Esophagus muscularis mucosa (tissue), 4 donors: ENCODE results near the gene CTXN3. TPM values are rescaled to one million over a fixed set of nuclear protein-coding genes. Genes with fewer than 3 reads are reported as not detected.

ENCODE experiments used
- DNase-seq: peaks from one replicate; pipeline ENCODE4 v3.0.0-alpha.2; 2017; ENCODE audit errors: extremely low spot score
- H3K27ac ChIP-seq, 4 donors: fragments of 200-600 bp; sonication (generic); replicated peaks in 1 of 4; 1 replicate in 3 of 4; 2 replicates in 1 of 4; pipeline ENCODE4 v1.5.1; 2016 to 2019; ENCODE audit warnings: mild to moderate bottlenecking in 1 of 4
- H3K27me3 ChIP-seq, 4 donors: fragments of 200-600 bp; sonication (generic); one replicate each; pipeline versions ENCODE4 v1.5.1 to v1.6.0; 2016 to 2019
- H3K36me3 ChIP-seq, 4 donors: fragments of 200-600 bp; sonication (generic); one replicate each; pipeline ENCODE4 v1.5.1; 2016 to 2019
- H3K4me1 ChIP-seq, 4 donors: fragments of 200-600 bp; sonication (generic); one replicate each; pipeline ENCODE4 v1.5.1; 2016 to 2019
- H3K4me3 ChIP-seq, 4 donors: fragments of 200-600 bp; sonication (generic); 1 replicate in 2 of 4; 2 replicates in 2 of 4; pipeline ENCODE4 v1.5.1; 2016 to 2019; ENCODE audit warnings: mild to moderate bottlenecking in 4 of 4, moderate library complexity in 1 of 4
- H3K9me3 ChIP-seq, 4 donors: fragments of 200-600 bp; sonication (generic); 1 replicate in 3 of 4; 2 replicates in 1 of 4; pipeline ENCODE4 v1.5.1; 2016 to 2019
- CTCF ChIP-seq, 3 experiments: fragments of 200-600 bp in 2 of 3; fragments of 450-650 bp in 1 of 3; sonication (generic) in 2 of 3; IDR thresholded peaks; one replicate each; pipeline ENCODE4 v1.5.1; 2017 to 2019; ENCODE audit warnings: antibody characterized with exemption in 3 of 3, mild to moderate bottlenecking in 2 of 3, moderate library complexity in 1 of 3
- EP300 ChIP-seq: sonication (generic); formaldehyde crosslinking; IDR thresholded peaks from one replicate; pipeline ENCODE4 v1.6.1; 2017; ENCODE audit warnings: antibody characterized with exemption
- POLR2A ChIP-seq: fragments of 450-650 bp; IDR thresholded peaks from one replicate; pipeline ENCODE4 v1.6.1; 2017; ENCODE audit warnings: antibody characterized with exemption, moderate library complexity, mild to moderate bottlenecking, low read depth
- POLR2AphosphoS5 ChIP-seq, 2 donors: sonication (generic); formaldehyde crosslinking; IDR thresholded peaks; one replicate each; pipeline ENCODE4 v1.6.1; 2017; ENCODE audit warnings: antibody characterized with exemption in 2 of 2
- WGBS: methylation state at CpG from one replicate; pipeline ENCODE4 v1.1.5; 2018; 5-methylcytosine and 5-hydroxymethylcytosine counted together
- intact Hi-C: fragments of 100-400 bp; cut with DNase I; formaldehyde crosslinking; loops from one replicate; pipeline ENCODE4 v1.15.1; 2023
- total RNA-seq, 4 donors: library from RNA; depleted of rRNA; stranded (reverse); fragments of >200 nt; gene quantifications; one replicate each; pipeline versions ENCODE4 v1.1.0 to v1.2.1, GENCODE V29; 2016

The CTXN3 gene
- total RNA-seq, 4 donors from 2014 or later: not detected

- Histone ChIP-seq H3K27me3 (no peaks in the 10 kb centered on the region), H3K4me3 (no peak overlapping the region), H3K27ac (no peak overlapping the region), H3K9me3 (no peaks in the 10 kb centered on the region), H3K4me1 (no peaks in the 10 kb centered on the region), H3K36me3 (no peaks in the 10 kb centered on the region)
- intact Hi-C loops: no loop called here
- TF ChIP-seq POLR2AphosphoS5 (IDR thresholded peaks at IDR 0.05) (no peak), CTCF (IDR thresholded peaks at IDR 0.05) (no peak), POLR2A (no peak), EP300 (no peak)
- DNase-seq: no peak
These were observed 14.9 kb upstream of the CTXN3 start for GRCh38 chr5:127634007-127634406.

GRCh38 chr5:127639828-127640227, 9.1 kb upstream of the CTXN3 start:
- intact Hi-C loops: no loop called here
- Histone ChIP-seq H3K27ac (no peak overlapping the region), H3K4me3 (no peak overlapping the region), H3K36me3 (no peaks in the 10 kb centered on the region), H3K4me1 (peaks cover 3 to 19% (median 17%) of the 10 kb centered on the region in 4 donors), H3K9me3 (no peaks in the 10 kb centered on the region), H3K27me3 (no peaks in the 10 kb centered on the region)
- TF ChIP-seq CTCF (IDR thresholded peaks at IDR 0.05) (no peak), POLR2AphosphoS5 (IDR thresholded peaks at IDR 0.05) (no peak), POLR2A (no peak), EP300 (no peak)
- whole genome bisulfite sequencing: 92% methylated on average over 2 of the region's 2 CpGs
- no peak for DNase-seq

DNA sequence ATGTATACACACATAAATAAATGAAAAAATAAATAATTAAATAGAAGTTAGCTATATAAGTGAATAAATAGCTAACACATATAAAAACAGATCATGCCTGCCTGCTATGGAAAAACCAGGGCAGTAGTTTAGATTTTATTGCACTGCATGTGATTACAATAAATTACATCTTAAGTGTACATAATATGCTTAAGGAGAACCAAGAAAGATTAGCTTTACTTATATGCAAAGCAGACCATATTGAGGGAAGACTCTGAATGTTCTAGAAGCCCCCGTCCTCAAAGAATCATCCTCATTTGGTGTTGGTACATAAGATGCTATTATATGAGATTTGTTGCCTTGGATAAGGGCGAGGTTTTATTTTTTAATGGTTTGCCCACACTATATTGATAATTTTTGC, 5.9 kb upstream of the CTXN3 start:
- no peak for DNase-seq
- intact Hi-C loops: no loop called here

GRCh38 chr5:127643607-127644006, 5.3 kb upstream of the CTXN3 start:
- H3K27me3 ChIP-seq: no peaks in the 10 kb centered on the region
- no peak for DNase-seq
- H3K4me3 ChIP-seq: no peak overlapping the region
- 18% methylated on average over 1 of the region's 1 CpG for WGBS
- intact Hi-C loops: no loop called here
- H3K9me3 ChIP-seq: no peaks in the 10 kb centered on the region
- peaks cover 3 to 56% (median 54%) of the 10 kb centered on the region in 4 donors for H3K4me1 ChIP-seq
- no peaks in the 10 kb centered on the region for H3K36me3 ChIP-seq
- H3K27ac ChIP-seq: peak overlapping the region; percentile 7 to 80 (median 22)
- no peak for TF ChIP-seq EP300
- TF ChIP-seq POLR2AphosphoS5 (IDR thresholded peaks at IDR 0.05): no peak
- TF ChIP-seq POLR2A: no peak
- TF ChIP-seq CTCF (IDR thresholded peaks at IDR 0.05): no peak

More for the DNA sequence above, 5.9 kb upstream of the CTXN3 start:
- Histone ChIP-seq H3K9me3 (no peaks in the 10 kb centered on the region), H3K27me3 (no peaks in the 10 kb centered on the region), H3K27ac (peak overlapping the region in 2 of 4 donors; percentile 7 to 80), H3K36me3 (no peaks in the 10 kb centered on the region), H3K4me3 (no peak overlapping the region), H3K4me1 (peaks cover 3 to 49% (median 48%) of the 10 kb centered on the region in 4 donors)
- WGBS: 87% methylated on average over 2 of the region's 2 CpGs
- TF ChIP-seq POLR2AphosphoS5 (IDR thresholded peaks at IDR 0.05) (no peak), CTCF (IDR thresholded peaks at IDR 0.05) (no peak), EP300 (no peak), POLR2A (no peak)

DNA sequence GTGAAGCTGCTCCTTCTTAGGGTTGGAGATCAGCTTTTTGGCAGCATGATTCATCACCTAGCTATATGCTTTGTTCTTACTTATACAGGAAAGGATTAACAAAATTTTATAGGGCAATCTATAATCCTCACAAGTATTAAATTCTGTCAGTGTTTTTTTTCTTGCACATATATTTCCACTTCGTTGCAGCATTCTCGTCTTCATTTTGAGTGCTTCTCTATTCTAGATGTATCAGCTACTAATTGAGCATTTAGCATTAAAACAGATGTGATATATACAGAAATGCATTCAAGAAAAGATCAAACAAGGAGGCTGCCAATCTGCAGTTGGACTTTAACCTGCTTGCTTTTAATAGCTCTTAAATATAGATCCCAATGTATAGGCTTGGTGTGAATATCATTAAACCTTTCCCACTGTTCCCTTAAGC, 3.6 kb upstream of the CTXN3 start:
- H3K4me3 ChIP-seq: no peak overlapping the region
- intact Hi-C loops: no loop called here
- DNase-seq: no peak
- TF ChIP-seq POLR2A: no peak
- no peak for TF ChIP-seq CTCF (IDR thresholded peaks at IDR 0.05)
- TF ChIP-seq POLR2AphosphoS5 (IDR thresholded peaks at IDR 0.05): no peak
- no peak for TF ChIP-seq EP300
- H3K27ac ChIP-seq: peak overlapping the region; percentile 39 to 84 (median 76)
- no peaks in the 10 kb centered on the region for H3K27me3 ChIP-seq
- peaks cover 10 to 72% (median 67%) of the 10 kb centered on the region in 4 donors for H3K4me1 ChIP-seq
- no peaks in the 10 kb centered on the region for H3K36me3 ChIP-seq
- 66% methylated on average over 2 of the region's 2 CpGs for WGBS
- H3K9me3 ChIP-seq: no peaks in the 10 kb centered on the region
